H1 (cell line): ENCODE data around the gene PLPP4.

Experiments used
- CEBPB ChIP-seq: IDR thresholded peaks from 2 replicates; pipeline ENCODE4 v1.6.1; 2012; ENCODE audit warnings: low read depth, low read length
- EGR1 ChIP-seq: IDR thresholded peaks from 2 replicates; pipeline ENCODE4 v1.6.1; 2011; ENCODE audit warnings: low read depth, low read length, borderline replicate concordance
- GABPA ChIP-seq: IDR thresholded peaks from 2 replicates; pipeline ENCODE4 v1.6.1; 2011; ENCODE audit warnings: mild to moderate bottlenecking, low read length, moderate library complexity, borderline replicate concordance; ENCODE audit not compliant: insufficient read depth
- GTF2F1 ChIP-seq: IDR thresholded peaks from 2 replicates; pipeline ENCODE4 v1.6.1; 2012; ENCODE audit warnings: low read depth, low read length, improper control_type of control experiment, borderline replicate concordance
- KDM1A ChIP-seq: fragments of 200-600, 300-600 bp; sonication (generic); IDR thresholded peaks from 2 replicates; pipeline ENCODE4 v1.7.1; 2016; ENCODE audit warnings: mild to moderate bottlenecking, low read length, borderline replicate concordance
- POLR2A ChIP-seq, 2 experiments: IDR thresholded peaks; 1 replicate in 1 of 2; 2 replicates in 1 of 2; pipeline ENCODE4 v1.6.1; 2011; ENCODE audit warnings: low read depth in 2 of 2, low read length in 2 of 2, mild to moderate bottlenecking in 2 of 2; ENCODE audit errors: control extremely low read depth in 1 of 2
- POLR2AphosphoS5 ChIP-seq: IDR thresholded peaks from 2 replicates; pipeline ENCODE4 v1.6.1; 2011; ENCODE audit warnings: low read depth, low read length
- SP1 ChIP-seq: IDR thresholded peaks from 2 replicates; pipeline ENCODE4 v1.6.1; 2011; ENCODE audit warnings: low read depth, low read length
- TBP ChIP-seq: IDR thresholded peaks from 2 replicates; pipeline ENCODE4 v1.6.1; 2011; ENCODE audit warnings: low read depth, low read length, improper control_type of control experiment
- TCF12 ChIP-seq: IDR thresholded peaks from 2 replicates; pipeline ENCODE4 v1.6.1; 2011; ENCODE audit warnings: low read depth, mild to moderate bottlenecking, low read length
- TEAD4 ChIP-seq: IDR thresholded peaks from 2 replicates; pipeline ENCODE4 v1.6.1; 2012; ENCODE audit warnings: low read depth, low read length, inconsistent platforms, mixed read lengths
- TF ChIP-seq, protein P1 (sequence below), 3 experiments: IDR thresholded peaks; 1 replicate in 2 of 3; 2 replicates in 1 of 3; pipeline versions ENCODE4 v1.5.1 to v1.6.1; 2011; ENCODE audit warnings: low read length in 3 of 3, mild to moderate bottlenecking in 3 of 3, inconsistent platforms in 2 of 3, low read depth in 1 of 3, moderate library complexity in 1 of 3; ENCODE audit not compliant: insufficient read depth in 1 of 3; ENCODE audit errors: control extremely low read depth in 1 of 3
- TF ChIP-seq, protein P2 (sequence below): IDR thresholded peaks from 2 replicates; pipeline ENCODE4 v1.6.1; 2012; ENCODE audit warnings: inconsistent platforms

DNA sequence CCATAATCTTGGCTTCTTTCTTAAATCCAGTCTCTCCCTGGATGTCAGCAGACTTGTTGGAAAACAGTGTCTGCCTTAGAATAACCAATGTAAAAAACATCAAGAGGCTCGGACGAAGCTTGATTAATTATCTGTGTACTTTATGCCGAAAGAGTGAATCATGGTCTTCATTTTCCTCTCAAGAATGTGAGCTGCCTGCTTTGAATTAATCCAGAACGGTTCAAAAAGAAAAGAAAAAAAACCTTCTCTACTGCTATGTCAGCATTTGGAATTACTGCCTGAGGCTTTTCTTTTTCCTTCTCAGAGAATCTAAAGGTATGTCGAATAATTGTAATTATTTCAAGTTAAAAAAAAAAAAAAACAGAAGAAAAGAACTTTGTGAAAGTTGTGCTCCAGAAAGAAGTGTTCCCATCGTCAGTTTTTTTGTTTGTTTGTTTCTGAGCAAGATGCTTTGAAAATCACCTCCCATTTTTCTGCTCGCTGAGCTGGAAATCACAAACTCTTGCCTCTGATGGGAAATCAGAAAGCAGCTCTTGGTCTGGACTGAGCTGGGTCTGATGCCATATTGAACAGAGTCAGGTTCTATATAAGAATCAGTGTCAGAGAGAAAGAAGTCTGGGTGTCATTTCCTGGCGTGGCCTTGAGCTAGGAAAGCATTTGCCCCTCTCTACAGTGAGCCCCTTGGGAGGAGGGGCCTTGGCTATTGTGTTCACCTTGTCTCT lies 20.2 kb downstream of the PLPP4 start:
- no peak for TF ChIP-seq POLR2AphosphoS5
- TF ChIP-seq TEAD4, result no peak
- TF ChIP-seq GABPA, result no peak
- no peak for TF ChIP-seq POLR2A (IDR thresholded peaks at IDR 0.05; ENCODE audit: control extremely low read depth in 1 of 2, low read depth in 2 of 2, low read length in 2 of 2)
- TF ChIP-seq, protein P1, sequence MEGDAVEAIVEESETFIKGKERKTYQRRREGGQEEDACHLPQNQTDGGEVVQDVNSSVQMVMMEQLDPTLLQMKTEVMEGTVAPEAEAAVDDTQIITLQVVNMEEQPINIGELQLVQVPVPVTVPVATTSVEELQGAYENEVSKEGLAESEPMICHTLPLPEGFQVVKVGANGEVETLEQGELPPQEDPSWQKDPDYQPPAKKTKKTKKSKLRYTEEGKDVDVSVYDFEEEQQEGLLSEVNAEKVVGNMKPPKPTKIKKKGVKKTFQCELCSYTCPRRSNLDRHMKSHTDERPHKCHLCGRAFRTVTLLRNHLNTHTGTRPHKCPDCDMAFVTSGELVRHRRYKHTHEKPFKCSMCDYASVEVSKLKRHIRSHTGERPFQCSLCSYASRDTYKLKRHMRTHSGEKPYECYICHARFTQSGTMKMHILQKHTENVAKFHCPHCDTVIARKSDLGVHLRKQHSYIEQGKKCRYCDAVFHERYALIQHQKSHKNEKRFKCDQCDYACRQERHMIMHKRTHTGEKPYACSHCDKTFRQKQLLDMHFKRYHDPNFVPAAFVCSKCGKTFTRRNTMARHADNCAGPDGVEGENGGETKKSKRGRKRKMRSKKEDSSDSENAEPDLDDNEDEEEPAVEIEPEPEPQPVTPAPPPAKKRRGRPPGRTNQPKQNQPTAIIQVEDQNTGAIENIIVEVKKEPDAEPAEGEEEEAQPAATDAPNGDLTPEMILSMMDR (IDR thresholded peaks at IDR 0.05; ENCODE audit: control extremely low read depth in 1 of 3, insufficient read depth in 1 of 3, low read depth in 1 of 3, low read length in 3 of 3), result no peak
- no peak for TF ChIP-seq TBP
- TF ChIP-seq GTF2F1, result no peak
- no peak for TF ChIP-seq CEBPB
- TF ChIP-seq KDM1A, result no peak
- no peak for TF ChIP-seq SP1
- TF ChIP-seq EGR1, result no peak
- TF ChIP-seq TCF12, result no peak
- TF ChIP-seq, protein P2, sequence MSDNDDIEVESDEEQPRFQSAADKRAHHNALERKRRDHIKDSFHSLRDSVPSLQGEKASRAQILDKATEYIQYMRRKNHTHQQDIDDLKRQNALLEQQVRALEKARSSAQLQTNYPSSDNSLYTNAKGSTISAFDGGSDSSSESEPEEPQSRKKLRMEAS, result no peak
